Measurements from ENCODE around the gene ASPG. TPM values are rescaled to one million over a fixed set of nuclear protein-coding genes. Genes with fewer than 3 reads are reported as not detected.

The ASPG gene
- polyA plus RNA-seq, 1 experiment = 0.12 TPM

DNA sequence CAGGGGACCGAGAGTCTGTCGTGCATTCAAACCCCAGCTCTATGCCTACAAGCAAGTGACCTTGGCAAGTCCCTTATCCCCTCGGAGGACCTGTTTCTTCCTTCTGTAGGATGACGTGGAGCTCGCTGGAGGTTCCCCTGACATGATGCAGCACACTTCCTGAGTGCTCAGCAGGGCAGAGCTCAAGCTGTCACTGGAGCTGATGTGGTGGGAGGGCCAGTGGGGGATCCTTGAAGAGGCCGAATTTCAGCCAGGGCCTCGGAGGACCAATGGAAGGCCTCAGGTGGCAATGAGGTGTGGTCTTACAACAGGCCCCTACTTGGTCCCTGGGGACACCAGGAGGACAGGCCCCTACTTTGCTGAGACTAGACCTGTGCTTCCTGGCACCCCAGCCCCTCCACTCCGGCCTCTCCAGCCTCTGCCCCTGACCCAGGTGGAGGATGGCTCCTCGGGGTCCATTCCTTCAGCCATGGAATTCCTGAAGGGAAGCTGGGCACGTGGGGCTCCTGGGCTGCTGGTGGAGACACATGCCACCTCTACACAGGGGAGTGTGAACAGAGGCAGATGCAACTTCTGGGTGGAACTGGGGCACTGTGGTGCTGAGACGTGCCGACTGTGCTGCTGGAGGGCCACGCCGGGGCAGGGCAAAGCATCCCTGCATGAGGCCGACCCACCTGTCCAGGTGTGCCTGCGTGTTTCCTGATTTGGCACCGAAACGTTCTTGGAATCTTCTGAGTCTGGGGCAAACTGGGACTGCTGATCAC, 34.2 kb downstream of the ASPG start:
- POLR2A ChIA-PET = no interaction called here
- CTCF ChIA-PET = interaction anchor here (1.1 to 2.0 kb wide), 3 partner anchors 11 to 445 kb away, joined by 3 to 6 read pairs (median 4); no protein-coding TSS in a partner anchor
- H3K4me3 ChIP-seq (ENCODE audit: low read depth, low read length) = no peak overlapping the region
- TF ChIP-seq, protein P1, sequence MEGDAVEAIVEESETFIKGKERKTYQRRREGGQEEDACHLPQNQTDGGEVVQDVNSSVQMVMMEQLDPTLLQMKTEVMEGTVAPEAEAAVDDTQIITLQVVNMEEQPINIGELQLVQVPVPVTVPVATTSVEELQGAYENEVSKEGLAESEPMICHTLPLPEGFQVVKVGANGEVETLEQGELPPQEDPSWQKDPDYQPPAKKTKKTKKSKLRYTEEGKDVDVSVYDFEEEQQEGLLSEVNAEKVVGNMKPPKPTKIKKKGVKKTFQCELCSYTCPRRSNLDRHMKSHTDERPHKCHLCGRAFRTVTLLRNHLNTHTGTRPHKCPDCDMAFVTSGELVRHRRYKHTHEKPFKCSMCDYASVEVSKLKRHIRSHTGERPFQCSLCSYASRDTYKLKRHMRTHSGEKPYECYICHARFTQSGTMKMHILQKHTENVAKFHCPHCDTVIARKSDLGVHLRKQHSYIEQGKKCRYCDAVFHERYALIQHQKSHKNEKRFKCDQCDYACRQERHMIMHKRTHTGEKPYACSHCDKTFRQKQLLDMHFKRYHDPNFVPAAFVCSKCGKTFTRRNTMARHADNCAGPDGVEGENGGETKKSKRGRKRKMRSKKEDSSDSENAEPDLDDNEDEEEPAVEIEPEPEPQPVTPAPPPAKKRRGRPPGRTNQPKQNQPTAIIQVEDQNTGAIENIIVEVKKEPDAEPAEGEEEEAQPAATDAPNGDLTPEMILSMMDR (IDR thresholded peaks at IDR 0.05; ENCODE audit: insufficient read depth, low read depth, low read length) = no peak
- no peak for DNase-seq (ENCODE audit: low read depth)
- H3K36me3 ChIP-seq (ENCODE audit: control insufficient read depth, insufficient read depth, low read length) = no peaks in the 10 kb centered on the region
- peaks cover 13% of the 10 kb centered on the region for H3K27me3 ChIP-seq (ENCODE audit: control insufficient read depth, insufficient read depth, low read length)

DNA sequence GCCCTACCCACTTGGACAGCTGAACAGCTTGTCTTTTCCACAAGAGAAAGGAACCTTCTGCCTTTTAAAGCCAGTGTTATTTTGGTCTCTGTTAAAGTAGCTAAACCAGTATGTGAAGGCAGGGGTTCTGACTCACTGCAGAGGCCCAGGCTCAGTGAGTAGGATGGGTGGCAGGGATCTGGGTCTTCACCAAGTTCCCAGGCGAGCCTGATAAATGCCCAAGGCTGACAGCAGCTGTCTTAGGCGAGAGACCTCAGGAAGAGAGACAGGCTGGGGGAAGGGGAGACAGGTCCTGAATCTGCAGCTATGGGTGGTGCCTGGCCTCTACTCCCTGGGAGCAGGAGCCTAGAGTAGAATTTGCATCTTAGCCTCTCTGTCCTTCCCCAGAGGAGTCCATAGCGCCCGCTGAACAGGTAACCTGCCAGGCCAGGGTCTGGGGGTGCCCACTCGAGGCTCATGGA, 34.8 kb downstream of the ASPG start:
- no peaks in the 10 kb centered on the region for H3K36me3 ChIP-seq (ENCODE audit: control insufficient read depth, insufficient read depth, low read length)
- ChIA-PET POLR2A (no interaction called here), CTCF (interaction anchor here (1.0 to 2.0 kb wide), 3 partner anchors 9 to 444 kb away, joined by 3 to 6 read pairs (median 3); no protein-coding TSS in a partner anchor)
- H3K4me3 ChIP-seq (ENCODE audit: low read depth, low read length) = no peak overlapping the region
- peaks cover 13% of the 10 kb centered on the region for H3K27me3 ChIP-seq (ENCODE audit: control insufficient read depth, insufficient read depth, low read length)
- TF ChIP-seq, protein P1 (IDR thresholded peaks at IDR 0.05; ENCODE audit: insufficient read depth, low read depth, low read length) = no peak
- no peak for DNase-seq (ENCODE audit: low read depth)

DNA sequence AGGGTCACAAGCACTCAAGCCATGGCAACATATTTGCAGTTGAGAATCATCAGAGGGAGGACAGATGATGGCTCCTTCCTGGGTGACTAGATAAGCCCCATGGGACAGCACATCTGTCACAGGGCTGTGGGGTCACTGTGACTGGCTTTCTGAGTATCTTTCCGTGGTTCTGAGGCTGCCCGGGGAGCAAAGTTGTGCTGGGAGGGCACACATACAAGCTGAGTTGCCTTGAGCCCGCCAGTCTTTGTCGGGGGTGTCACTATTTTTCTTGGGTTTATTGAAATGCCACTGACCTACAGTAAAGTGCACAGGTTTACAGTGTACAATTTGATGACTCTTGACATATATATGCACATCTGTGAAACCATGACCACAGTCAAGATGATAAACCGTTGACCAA, 35.6 kb downstream of the ASPG start:
- DNase-seq (ENCODE audit: low read depth) = no peak
- H3K27me3 ChIP-seq (ENCODE audit: control insufficient read depth, insufficient read depth, low read length) = peaks cover 13% of the 10 kb centered on the region
- TF ChIP-seq, protein P1 (IDR thresholded peaks at IDR 0.05; ENCODE audit: insufficient read depth, low read depth, low read length) = no peak
- POLR2A ChIA-PET = no interaction called here
- CTCF ChIA-PET = interaction anchor here (1.0 to 2.0 kb wide), 2 partner anchors 8 to 443 kb away, joined by 3 to 6 read pairs; no protein-coding TSS in a partner anchor
- no peak overlapping the region for H3K4me3 ChIP-seq (ENCODE audit: low read depth, low read length)
- H3K36me3 ChIP-seq (ENCODE audit: control insufficient read depth, insufficient read depth, low read length) = no peaks in the 10 kb centered on the region

DNA sequence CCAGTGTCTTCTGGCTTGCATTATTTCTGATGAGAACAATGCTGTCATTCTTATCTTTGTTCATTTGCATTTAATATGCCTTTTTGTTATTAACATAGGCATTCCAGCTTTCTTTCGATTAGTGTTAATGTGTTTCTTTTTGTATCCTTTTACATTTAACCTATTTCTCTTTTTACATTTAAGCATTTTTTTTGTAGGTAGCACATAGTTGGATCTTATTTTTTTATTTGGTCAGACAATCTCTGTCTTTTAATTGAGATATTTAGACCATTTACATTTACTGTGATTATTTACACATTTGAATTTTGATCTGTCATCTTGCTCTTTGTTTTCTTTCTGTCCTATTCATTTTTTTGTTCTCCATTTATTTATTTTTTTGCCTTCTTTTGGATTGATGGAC, 38.4 kb downstream of the ASPG start:
- DNase-seq (ENCODE audit: low read depth) = no peak
- peaks cover 4% of the 10 kb centered on the region for H3K27me3 ChIP-seq (ENCODE audit: control insufficient read depth, insufficient read depth, low read length)
- H3K36me3 ChIP-seq (ENCODE audit: control insufficient read depth, insufficient read depth, low read length) = no peaks in the 10 kb centered on the region
- no peak overlapping the region for H3K4me3 ChIP-seq (ENCODE audit: low read depth, low read length)
- TF ChIP-seq, protein P1 (IDR thresholded peaks at IDR 0.05; ENCODE audit: insufficient read depth, low read depth, low read length) = no peak
- ChIA-PET CTCF (no interaction called here), POLR2A (no interaction called here)

DNA sequence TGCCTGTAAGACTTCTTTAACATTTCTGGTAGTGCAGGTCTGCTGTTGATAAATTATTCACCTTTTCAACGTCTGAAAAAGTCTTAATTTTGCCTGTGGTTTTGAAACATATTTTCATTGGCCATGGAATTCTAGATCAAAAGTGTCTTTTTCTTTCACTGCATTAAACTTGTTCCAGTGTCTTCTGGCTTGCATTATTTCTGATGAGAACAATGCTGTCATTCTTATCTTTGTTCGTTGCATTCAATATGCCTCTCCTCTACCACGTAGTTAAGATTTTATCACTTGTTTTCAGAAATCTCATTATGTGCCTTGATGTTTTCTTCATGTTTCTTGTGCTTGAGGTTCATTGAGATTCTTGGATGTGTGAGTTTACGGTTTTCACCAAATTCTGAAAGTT, 39.5 kb downstream of the ASPG start:
- ChIA-PET POLR2A (no interaction called here), CTCF (no interaction called here)
- no peaks in the 10 kb centered on the region for H3K36me3 ChIP-seq (ENCODE audit: control insufficient read depth, insufficient read depth, low read length)
- H3K4me3 ChIP-seq (ENCODE audit: low read depth, low read length) = no peak overlapping the region
- H3K27me3 ChIP-seq (ENCODE audit: control insufficient read depth, insufficient read depth, low read length) = peaks cover 4% of the 10 kb centered on the region; the same call in 1 of the 2 replicates
- TF ChIP-seq, protein P1 (IDR thresholded peaks at IDR 0.05; ENCODE audit: insufficient read depth, low read depth, low read length) = no peak
- DNase-seq (ENCODE audit: low read depth) = no peak
